ENCODE data around the gene ANKRD6. TPM values are rescaled to one million over a fixed set of nuclear protein-coding genes. Genes with fewer than 3 reads are reported as not detected.
"Not testable (repeated sequence)": the region's sequence is repeated elsewhere in the genome, so short reads cannot be mapped to it uniquely, and the experiment has no call there.

ANKRD6 gene
- polyA plus RNA-seq, 4 donors: 0.89 to 7.9 (median 1.8) TPM

DNA sequence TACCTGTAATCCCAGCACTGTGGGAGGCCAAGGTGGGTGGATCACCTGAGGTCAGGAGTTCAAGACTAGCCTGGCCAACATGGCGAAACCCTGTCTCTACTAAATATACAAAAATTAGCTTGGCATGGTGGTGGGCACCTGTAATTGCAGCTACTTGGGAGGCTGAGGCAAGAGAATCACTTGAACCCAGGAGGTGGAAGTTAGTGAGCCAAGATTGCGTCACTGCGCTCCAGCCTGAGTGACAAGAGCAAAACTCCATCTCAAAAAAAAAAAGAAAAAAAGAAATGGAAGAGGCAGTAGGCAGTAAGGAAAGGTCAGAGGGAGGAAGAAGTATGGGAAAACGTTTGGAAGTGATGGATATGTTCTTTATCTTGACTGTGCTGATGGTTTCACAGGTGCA lies 35.1 kb upstream of the ANKRD6 start:
- DNase-seq; H3K27me3 ChIP-seq (ENCODE audit: control insufficient read depth in 3 of 3, insufficient read depth in 3 of 3, low read length in 3 of 3); H3K36me3 ChIP-seq (ENCODE audit: control insufficient read depth in 3 of 3, insufficient read depth in 2 of 3, low read depth in 1 of 3, low read length in 3 of 3); H3K4me1 ChIP-seq (ENCODE audit: control insufficient read depth in 3 of 3, insufficient read depth in 2 of 3, low read depth in 1 of 3, low read length in 2 of 3); H3K9me3 ChIP-seq (ENCODE audit: control insufficient read depth in 2 of 2, insufficient read depth in 1 of 2, low read depth in 1 of 2, low read length in 1 of 2); H3K4me3 ChIP-seq (ENCODE audit: low read depth in 1 of 3, low read length in 3 of 3); FAIRE-seq; H3K27ac ChIP-seq (ENCODE audit: low read depth in 1 of 3, low read length in 2 of 3): not testable (repeated sequence)
- WGBS, 3 donors: 67 to 75% (median 69%) methylated on average over 4 of the region's 4 CpGs

DNA sequence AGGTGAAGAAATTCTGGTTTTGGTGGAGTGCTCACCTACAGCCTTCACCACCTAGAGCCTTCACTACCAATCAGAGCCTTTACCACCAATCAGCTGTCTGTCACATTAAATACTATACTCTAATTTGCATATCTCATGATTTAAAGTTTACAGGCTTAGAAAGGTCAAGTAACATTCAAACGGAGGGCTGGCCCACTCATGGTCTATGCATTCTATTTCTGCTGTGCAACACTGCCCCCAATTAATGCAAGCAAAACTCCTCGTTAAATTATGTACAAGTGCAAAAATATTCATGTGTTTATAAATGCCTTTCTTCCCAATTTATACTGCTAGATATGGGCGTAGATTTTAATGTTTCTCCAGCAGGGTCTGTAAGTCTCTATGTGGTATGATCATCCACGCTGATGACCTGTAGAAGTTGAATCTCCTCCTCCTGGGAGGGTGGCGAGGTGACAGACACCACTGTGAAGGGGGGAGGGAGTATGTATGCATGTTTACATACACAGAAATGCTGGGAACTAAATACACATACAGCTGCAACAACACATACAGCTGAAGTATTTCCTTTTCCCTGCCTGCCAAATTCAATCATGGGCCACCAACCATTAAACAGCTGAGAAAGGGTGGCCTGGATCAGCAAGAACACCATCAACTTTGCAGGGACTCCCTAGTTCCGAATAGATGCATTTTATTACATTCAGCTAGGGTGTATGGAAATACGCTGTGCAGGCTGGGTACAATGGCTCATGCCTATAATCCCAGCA lies 34.0 kb upstream of the ANKRD6 start:
- Histone ChIP-seq H3K4me3 (ENCODE audit: low read depth in 1 of 3, low read length in 3 of 3) (no peak overlapping the region), H3K4me1 (ENCODE audit: control insufficient read depth in 3 of 3, insufficient read depth in 2 of 3, low read depth in 1 of 3, low read length in 2 of 3) (no peaks in the 10 kb centered on the region), H3K9me3 (ENCODE audit: control insufficient read depth in 2 of 2, insufficient read depth in 1 of 2, low read depth in 1 of 2, low read length in 1 of 2) (no peaks in the 10 kb centered on the region), H3K36me3 (ENCODE audit: control insufficient read depth in 3 of 3, insufficient read depth in 2 of 3, low read depth in 1 of 3, low read length in 3 of 3) (no peaks in the 10 kb centered on the region), H3K27me3 (ENCODE audit: control insufficient read depth in 3 of 3, insufficient read depth in 3 of 3, low read length in 3 of 3) (no peaks in the 10 kb centered on the region), H3K27ac (ENCODE audit: low read depth in 1 of 3, low read length in 2 of 3) (no peak overlapping the region)
- DNase-seq: no peak
- WGBS, 3 donors: 73 to 76% (median 75%) methylated on average over 7 of the region's 7 CpGs
- FAIRE-seq: no peak

DNA sequence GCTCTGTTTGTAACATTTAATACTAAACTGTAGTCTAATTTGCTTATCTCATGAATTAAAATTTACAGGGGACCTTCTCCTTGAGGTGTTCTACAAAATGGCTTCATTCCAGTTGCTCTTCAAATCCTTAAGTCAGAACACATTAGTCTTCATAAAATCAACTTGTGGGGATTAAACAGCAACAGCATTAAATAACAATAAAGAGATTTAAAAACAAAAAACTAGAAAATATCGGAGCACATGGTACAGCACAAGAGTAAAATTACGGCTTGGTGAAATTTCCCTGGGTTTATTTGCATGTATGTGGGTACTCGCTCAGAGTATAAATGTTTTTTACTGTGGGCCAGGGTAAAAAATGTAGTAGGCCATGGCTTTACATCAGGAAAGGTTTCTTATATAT lies 32.9 kb upstream of the ANKRD6 start:
- Histone ChIP-seq H3K27ac (ENCODE audit: low read depth in 1 of 3, low read length in 2 of 3) (no peak overlapping the region), H3K27me3 (ENCODE audit: control insufficient read depth in 3 of 3, insufficient read depth in 3 of 3, low read length in 3 of 3) (no peaks in the 10 kb centered on the region), H3K4me1 (ENCODE audit: control insufficient read depth in 3 of 3, insufficient read depth in 2 of 3, low read depth in 1 of 3, low read length in 2 of 3) (no peaks in the 10 kb centered on the region), H3K36me3 (ENCODE audit: control insufficient read depth in 3 of 3, insufficient read depth in 2 of 3, low read depth in 1 of 3, low read length in 3 of 3) (no peaks in the 10 kb centered on the region), H3K4me3 (ENCODE audit: low read depth in 1 of 3, low read length in 3 of 3) (no peak overlapping the region), H3K9me3 (ENCODE audit: control insufficient read depth in 2 of 2, insufficient read depth in 1 of 2, low read depth in 1 of 2, low read length in 1 of 2) (no peaks in the 10 kb centered on the region)
- DNase-seq (no peak), FAIRE-seq (no peak)
- WGBS, 3 donors: 92 to 96% (median 96%) methylated on average over 3 of the region's 3 CpGs

- H3K27ac ChIP-seq (ENCODE audit: low read depth in 1 of 3, low read length in 2 of 3): no peak overlapping the region
- H3K4me1 ChIP-seq (ENCODE audit: control insufficient read depth in 3 of 3, insufficient read depth in 2 of 3, low read depth in 1 of 3, low read length in 2 of 3): no peaks in the 10 kb centered on the region
- H3K27me3 ChIP-seq (ENCODE audit: control insufficient read depth in 3 of 3, insufficient read depth in 3 of 3, low read length in 3 of 3): no peaks in the 10 kb centered on the region
- no peak for FAIRE-seq
- no peak for DNase-seq
- H3K9me3 ChIP-seq (ENCODE audit: control insufficient read depth in 2 of 2, insufficient read depth in 1 of 2, low read depth in 1 of 2, low read length in 1 of 2): no peaks in the 10 kb centered on the region
- 66 to 74% (median 70%) methylated on average over 6 of the region's 6 CpGs for WGBS, 3 donors
- H3K4me3 ChIP-seq (ENCODE audit: low read depth in 1 of 3, low read length in 3 of 3): no peak overlapping the region
- H3K36me3 ChIP-seq (ENCODE audit: control insufficient read depth in 3 of 3, insufficient read depth in 2 of 3, low read depth in 1 of 3, low read length in 3 of 3): no peaks in the 10 kb centered on the region
Observed at GRCh38 chr6:89400912-89401399, 32.0 kb upstream of the ANKRD6 start.

- WGBS, 3 donors: 83 to 90% (median 86%) methylated on average over 6 of the region's 6 CpGs
- Histone ChIP-seq H3K4me1 (ENCODE audit: control insufficient read depth in 3 of 3, insufficient read depth in 2 of 3, low read depth in 1 of 3, low read length in 2 of 3) (no peaks in the 10 kb centered on the region), H3K27me3 (ENCODE audit: control insufficient read depth in 3 of 3, insufficient read depth in 3 of 3, low read length in 3 of 3) (no peaks in the 10 kb centered on the region), H3K36me3 (ENCODE audit: control insufficient read depth in 3 of 3, insufficient read depth in 2 of 3, low read depth in 1 of 3, low read length in 3 of 3) (no peaks in the 10 kb centered on the region), H3K27ac (ENCODE audit: low read depth in 1 of 3, low read length in 2 of 3) (no peak overlapping the region), H3K4me3 (ENCODE audit: low read depth in 1 of 3, low read length in 3 of 3) (no peak overlapping the region), H3K9me3 (ENCODE audit: control insufficient read depth in 2 of 2, insufficient read depth in 1 of 2, low read depth in 1 of 2, low read length in 1 of 2) (no peaks in the 10 kb centered on the region)
- no peak for DNase-seq
- FAIRE-seq: no peak
Observed at GRCh38 chr6:89402776-89403175, 30.2 kb upstream of the ANKRD6 start.

DNA sequence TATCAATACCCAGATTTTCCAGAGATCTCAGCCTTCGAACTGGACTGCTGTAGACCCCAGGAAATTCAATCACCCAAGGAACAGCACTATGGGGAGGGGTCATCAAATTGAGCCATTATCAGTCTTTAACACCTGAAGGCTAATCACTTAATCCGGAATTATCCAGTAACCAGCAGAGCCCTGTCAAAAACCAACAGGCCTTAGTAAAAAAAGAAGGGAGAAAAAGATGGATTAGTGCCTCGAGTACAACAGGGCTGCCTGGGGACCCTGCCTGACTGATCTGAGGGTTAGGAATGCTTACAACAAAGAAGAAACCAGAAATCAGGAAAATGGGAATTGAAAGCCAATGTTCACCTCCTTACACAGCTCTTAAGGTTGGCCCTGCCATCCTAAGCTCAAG lies 28.4 kb upstream of the ANKRD6 start:
- H3K36me3 ChIP-seq (ENCODE audit: control insufficient read depth in 3 of 3, insufficient read depth in 2 of 3, low read depth in 1 of 3, low read length in 3 of 3): no peaks in the 10 kb centered on the region
- no peak overlapping the region for H3K4me3 ChIP-seq (ENCODE audit: low read depth in 1 of 3, low read length in 3 of 3)
- H3K27me3 ChIP-seq (ENCODE audit: control insufficient read depth in 3 of 3, insufficient read depth in 3 of 3, low read length in 3 of 3): peaks cover 0 to 1% (median 0%) of the 10 kb centered on the region in 3 donors
- 61 to 71% (median 67%) methylated on average over 3 of the region's 3 CpGs for WGBS, 3 donors
- no peak overlapping the region for H3K27ac ChIP-seq (ENCODE audit: low read depth in 1 of 3, low read length in 2 of 3)
- DNase-seq (no peak), FAIRE-seq (no peak)
- no peaks in the 10 kb centered on the region for H3K9me3 ChIP-seq (ENCODE audit: control insufficient read depth in 2 of 2, insufficient read depth in 1 of 2, low read depth in 1 of 2, low read length in 1 of 2)
- no peaks in the 10 kb centered on the region for H3K4me1 ChIP-seq (ENCODE audit: control insufficient read depth in 3 of 3, insufficient read depth in 2 of 3, low read depth in 1 of 3, low read length in 2 of 3)

DNA sequence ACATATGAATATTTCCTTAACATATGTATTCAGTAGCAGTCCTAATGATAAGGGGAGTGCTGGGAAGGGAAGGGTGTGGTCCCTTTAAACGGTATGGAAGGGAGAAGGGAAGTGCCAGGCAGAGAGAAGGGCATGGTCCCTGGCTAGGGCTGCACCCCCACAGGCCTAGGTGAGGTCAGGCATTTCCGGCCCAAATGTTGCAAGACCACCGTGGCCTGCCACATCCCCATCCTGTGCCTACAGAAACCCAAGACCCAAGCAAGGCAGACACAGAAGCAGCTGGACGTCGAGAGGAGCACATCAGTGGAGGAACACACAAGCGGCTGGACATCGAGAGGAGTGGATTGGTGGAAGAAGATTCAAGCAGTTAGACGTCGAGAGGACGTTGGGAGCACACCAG lies 26.8 kb upstream of the ANKRD6 start:
- no peak for DNase-seq
- no peak overlapping the region for H3K27ac ChIP-seq (ENCODE audit: low read depth in 1 of 3, low read length in 2 of 3)
- H3K27me3 ChIP-seq (ENCODE audit: control insufficient read depth in 3 of 3, insufficient read depth in 3 of 3, low read length in 3 of 3): peaks cover 0 to 2% (median 0%) of the 10 kb centered on the region in 3 donors
- no peak for FAIRE-seq
- H3K36me3 ChIP-seq (ENCODE audit: control insufficient read depth in 3 of 3, insufficient read depth in 2 of 3, low read depth in 1 of 3, low read length in 3 of 3): no peaks in the 10 kb centered on the region
- 67 to 72% (median 67%) methylated on average over 10 of the region's 10 CpGs for WGBS, 3 donors
- peaks cover 0 to 5% (median 0%) of the 10 kb centered on the region in 3 donors for H3K4me1 ChIP-seq (ENCODE audit: control insufficient read depth in 3 of 3, insufficient read depth in 2 of 3, low read depth in 1 of 3, low read length in 2 of 3)
- H3K4me3 ChIP-seq (ENCODE audit: low read depth in 1 of 3, low read length in 3 of 3): no peak overlapping the region
- H3K9me3 ChIP-seq (ENCODE audit: control insufficient read depth in 2 of 2, insufficient read depth in 1 of 2, low read depth in 1 of 2, low read length in 1 of 2): no peaks in the 10 kb centered on the region

DNA sequence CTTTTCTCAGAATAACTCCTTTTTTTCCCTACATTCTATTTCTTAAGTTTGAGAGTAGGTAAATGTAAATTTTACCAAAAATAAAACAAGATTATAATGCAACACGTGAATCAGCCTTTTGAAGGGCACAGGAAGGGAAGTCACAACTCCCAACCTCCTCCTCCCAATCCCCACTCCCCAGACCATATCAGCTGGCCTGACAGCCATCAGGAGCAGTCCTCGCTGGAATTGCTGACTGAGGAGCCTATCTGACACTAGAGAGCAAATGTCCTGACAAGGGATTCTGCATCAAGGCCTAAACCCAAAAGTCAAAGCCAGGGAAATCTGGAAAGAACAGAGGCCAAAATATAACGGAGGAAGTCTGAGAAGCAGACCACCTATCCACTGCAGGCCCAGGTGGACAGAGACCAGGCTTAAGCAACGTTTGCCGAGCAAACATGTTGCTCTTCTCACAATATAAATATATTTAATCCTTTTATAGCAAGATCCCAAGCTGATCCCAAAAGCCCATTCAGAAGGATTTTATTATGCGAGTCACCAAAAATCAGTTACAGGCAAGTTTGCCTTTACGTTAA lies 23.4 kb upstream of the ANKRD6 start:
- WGBS, 3 donors: 78 to 83% (median 81%) methylated on average over 7 of the region's 7 CpGs
- Histone ChIP-seq H3K27ac (ENCODE audit: low read depth in 1 of 3, low read length in 2 of 3) (peak overlapping the region in 1 of 3 donors; percentile 5), H3K27me3 (ENCODE audit: control insufficient read depth in 3 of 3, insufficient read depth in 3 of 3, low read length in 3 of 3) (peaks cover 4 to 12% (median 4%) of the 10 kb centered on the region in 3 donors), H3K4me1 (ENCODE audit: control insufficient read depth in 3 of 3, insufficient read depth in 2 of 3, low read depth in 1 of 3, low read length in 2 of 3) (peaks cover 0 to 22% (median 4%) of the 10 kb centered on the region in 3 donors), H3K9me3 (ENCODE audit: control insufficient read depth in 2 of 2, insufficient read depth in 1 of 2, low read depth in 1 of 2, low read length in 1 of 2) (no peaks in the 10 kb centered on the region), H3K36me3 (ENCODE audit: control insufficient read depth in 3 of 3, insufficient read depth in 2 of 3, low read depth in 1 of 3, low read length in 3 of 3) (no peaks in the 10 kb centered on the region), H3K4me3 (ENCODE audit: low read depth in 1 of 3, low read length in 3 of 3) (no peak overlapping the region)
- DNase-seq (no peak), FAIRE-seq (no peak)
